GM19025 (cell line): ENCODE results near the gene COQ2.
A peak's percentile ranks its signal among the peaks of the same experiment; 100 is the strongest.
"Not testable (repeated sequence)": the region's sequence is repeated elsewhere in the genome, so short reads cannot be mapped to it uniquely, and the experiment has no call there.

Experiments used
- ATAC-seq: cut with Tn5 transposase; IDR thresholded peaks from one replicate; pipeline ENCODE4 v1.9.1; 2021; ENCODE audit warnings: mild to moderate bottlenecking, low read depth, moderate library complexity; ENCODE audit not compliant: unreplicated experiment

COQ2 gene

DNA sequence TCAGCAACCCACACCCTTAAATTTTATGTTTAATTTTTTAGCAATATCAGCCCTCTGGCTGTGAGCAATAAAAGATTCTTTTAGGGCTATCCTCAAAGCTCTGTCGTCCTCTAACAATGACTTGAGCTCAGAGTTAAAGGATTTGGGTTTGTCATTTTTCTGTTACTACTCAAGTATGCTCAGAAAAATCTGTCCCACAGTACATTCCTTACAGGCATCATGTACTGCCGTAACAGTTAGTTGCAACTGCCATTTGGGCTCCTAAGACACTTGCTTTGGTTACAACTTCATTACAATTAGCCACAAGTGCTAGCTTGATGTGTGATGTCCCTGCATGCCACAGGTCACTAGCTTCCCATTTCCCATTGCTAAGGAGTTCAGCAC is 33.2 kb downstream of the COQ2 start:
- no peak for ATAC-seq

DNA sequence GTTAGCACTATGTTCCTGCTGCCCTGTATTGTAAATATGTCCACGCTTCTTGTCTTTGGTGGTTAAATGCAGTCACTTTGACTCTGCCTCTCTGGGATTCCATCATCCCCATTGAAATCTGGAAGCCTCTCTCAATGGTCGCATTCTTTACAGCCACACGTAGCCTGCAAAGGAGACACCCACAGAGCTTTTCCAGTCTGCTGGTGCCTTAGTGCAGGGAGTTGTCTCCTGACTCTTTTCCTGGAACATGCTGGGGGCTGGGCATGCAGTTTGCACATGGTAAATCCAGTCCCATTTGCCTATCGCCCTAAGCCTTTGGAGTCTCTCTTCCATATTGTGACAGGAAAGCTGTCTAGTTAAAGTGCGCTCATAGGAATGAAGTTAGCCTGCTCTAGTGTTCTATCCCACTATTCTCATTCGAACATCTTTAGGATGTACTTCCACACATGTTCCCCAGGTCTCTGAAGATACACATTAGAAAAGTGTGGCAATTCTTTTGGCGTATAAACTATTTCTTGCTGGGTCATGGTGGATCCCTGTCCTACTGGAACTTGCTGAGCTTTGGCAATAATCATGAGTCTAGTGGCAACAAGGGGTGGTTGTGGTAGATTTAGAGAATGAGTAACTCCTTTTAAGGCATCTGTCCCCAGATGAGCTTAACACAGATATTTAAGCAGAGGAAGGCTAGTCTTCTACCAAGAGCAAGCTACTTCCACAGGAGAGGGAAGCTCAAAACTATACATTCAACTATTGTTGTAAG is 33.7 kb downstream of the COQ2 start:
- ATAC-seq, result no peak

DNA sequence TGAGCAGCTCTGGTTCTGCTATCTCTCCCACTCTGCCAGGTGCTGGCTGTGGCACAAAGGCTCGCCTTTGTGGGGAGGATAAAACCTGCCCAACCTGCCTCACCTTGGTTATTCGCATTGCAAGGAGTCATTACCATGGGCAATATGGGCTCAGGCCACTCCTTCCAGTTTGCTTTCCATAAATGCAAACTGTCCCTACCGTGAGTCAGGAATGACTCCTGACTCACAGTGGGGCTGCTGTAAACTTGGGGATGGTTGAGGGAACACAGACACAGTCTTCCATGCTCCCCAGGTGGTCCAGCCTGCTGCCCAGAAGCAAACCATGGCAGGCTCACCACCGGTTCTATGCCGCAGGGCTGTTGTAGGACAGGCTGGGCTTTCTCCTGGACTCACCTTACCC is 36.1 kb downstream of the COQ2 start:
- no peak for ATAC-seq

DNA sequence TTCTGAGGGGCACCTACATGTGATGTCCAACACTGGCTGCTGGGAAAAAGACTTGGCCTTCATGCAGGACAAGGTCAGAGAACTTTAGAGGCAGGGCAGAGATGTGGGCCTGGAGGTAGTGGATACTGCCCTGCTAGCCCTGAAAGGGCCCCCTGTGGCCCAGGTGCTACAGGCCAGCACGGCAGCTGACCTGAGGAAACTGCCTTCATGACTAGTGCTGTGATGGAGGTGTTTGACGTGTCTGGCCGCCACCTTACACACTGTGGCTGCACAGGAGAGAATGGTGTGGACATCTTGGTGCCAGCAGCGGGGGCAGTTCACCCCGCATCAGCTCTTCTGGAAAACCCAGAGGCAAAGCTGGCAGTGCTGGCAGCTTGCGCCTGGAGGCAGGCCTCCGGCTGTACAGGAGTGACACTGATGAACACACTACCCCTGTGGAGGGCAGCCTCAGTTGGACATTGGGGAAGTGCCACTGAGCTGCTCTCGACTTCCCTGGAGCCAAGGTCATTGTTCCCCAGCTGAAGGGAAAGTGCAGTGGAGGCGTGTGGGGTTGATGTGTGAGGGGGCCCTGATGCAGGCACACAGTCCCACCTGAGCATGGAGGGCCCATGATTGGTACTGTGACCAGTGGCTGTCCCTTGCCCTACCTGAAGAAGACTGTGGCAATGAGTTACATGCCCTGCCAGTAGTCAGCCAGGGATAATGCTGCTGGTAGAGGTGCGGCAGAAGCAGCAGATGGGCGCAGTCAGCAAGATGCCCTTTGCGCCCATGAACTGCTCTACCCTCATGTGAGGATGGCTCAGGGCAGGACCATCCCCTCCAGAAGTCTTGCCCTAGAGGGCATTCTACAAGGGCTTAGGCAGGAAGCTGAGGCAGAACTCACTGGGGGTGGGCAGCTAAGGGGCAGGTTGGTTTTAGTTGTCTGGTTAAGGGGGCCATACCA is 36.9 kb downstream of the COQ2 start:
- ATAC-seq, result no peak

DNA sequence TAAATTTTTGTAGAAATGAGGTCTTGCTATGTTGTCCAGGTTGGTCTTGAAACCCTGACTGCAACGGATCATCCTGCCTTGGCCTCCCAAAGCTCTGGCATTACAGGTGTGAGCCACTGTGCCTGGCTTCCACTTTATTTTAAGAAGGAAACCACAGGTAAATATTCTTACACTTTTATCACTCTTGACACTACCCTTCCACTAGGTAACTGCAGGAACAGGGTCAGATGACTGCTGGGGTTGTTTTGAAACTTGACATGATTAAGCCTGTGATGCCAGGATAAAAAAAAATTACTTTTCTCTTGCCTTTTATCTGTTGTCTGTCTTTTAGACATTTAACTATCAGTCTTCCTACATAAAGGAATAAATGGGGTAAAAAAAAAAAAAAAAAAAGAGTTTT is 43.5 kb downstream of the COQ2 start:
- no peak for ATAC-seq

DNA sequence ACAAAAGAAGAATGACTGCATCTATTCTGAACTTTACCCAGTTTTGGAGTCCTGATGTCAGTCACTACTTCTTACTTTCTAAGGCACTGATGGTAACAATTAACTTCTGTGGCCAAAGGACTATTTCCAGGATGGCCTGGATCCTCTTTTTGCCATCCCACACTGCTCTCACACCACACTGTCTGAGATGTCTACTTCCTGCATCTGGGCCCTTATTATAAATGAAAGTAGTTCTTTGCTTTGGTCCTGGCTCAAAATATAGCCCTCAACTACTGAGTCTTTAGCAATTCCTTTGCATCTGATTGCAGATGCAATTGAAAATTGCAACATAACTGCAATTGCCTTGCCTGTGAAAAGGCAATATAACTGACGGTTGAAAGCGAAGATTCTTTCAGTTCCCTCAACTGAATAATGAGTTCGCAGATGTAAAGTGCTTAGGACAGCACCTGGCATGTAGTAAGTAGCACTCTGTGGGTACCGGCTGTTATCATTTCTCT is 44.2 kb downstream of the COQ2 start:
- ATAC-seq, result peak; percentile 90

DNA sequence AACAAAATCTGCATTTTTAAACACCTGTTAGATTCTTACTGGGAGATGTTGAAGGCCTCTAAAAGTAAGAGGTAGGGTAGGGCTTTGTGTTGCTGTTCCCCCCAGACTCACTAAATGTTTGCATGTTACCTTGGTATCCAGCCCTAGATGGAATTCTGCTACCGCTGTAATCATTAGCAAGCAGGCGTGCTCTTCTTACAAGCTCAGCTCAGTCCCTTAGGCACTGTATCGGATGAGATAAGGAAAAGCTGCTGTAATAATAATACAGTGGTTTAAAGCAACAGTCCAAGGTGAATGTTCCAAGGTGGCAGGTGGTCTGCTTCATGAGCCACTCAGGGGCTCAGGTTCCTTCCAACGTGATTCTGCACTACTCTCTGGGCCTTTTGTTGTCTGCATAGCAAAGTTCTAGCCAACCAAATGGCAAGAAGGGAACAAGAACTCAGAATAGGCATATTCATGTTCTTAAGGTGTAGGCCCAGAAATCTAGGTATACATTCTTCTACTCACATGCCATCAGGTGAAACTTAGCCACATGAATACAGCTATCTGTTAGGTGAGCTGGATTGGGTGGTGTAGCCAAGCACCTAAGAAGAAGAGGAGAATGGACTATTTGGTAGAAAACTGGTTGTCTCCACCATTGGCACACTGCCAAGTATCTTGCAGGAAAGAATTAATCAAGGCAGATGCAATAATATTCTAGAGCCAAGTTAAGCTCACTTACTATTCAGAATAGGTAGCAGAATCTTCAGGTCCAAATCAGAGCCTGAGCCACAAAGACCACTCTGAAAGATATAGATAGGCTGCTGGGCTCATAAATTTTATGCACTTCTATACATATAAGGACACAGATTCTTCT is 46.0 kb downstream of the COQ2 start:
- no peak for ATAC-seq

DNA sequence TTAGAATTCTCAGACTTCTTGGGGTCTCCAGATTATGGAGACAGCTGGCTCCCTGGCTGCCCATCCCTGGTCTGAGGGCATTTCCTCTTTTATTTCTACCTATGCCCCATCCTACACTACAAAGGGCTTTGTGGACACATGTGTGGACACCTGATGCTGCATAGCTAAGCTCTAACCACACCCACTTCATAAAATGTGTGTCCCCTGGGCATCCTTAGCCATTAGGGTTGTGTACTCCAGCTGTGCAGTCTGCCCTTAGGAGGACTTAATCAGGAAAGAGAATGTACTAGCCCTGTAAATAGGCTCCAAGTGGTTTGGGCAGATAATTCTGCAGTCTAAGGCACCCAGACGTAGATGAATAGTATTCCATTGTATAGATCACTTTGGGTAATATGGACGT is 47.0 kb downstream of the COQ2 start:
- ATAC-seq, result no peak

DNA sequence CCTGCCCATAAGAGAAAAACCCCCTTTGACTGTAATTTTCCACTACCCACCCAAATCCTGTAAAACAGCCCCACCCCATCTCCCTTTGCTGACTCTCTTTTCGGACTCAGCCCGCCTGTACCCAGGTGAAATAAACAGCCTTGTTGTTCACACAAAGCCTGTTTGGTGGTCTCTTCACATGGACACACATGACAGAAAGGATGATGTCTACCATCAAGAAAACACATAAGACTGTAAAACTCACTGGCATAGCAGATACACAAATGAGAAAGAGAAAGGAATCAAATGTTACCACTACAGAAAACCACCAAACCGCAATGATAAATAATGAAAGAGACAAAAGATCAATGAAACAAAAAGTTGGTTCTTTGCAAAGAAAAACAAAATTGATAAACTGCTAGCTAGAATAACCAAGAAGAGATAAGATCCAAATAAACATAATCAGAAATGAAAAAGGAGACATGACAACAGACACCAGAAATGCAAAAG is 48.9 kb downstream of the COQ2 start:
- ATAC-seq, result not testable (repeated sequence)

DNA sequence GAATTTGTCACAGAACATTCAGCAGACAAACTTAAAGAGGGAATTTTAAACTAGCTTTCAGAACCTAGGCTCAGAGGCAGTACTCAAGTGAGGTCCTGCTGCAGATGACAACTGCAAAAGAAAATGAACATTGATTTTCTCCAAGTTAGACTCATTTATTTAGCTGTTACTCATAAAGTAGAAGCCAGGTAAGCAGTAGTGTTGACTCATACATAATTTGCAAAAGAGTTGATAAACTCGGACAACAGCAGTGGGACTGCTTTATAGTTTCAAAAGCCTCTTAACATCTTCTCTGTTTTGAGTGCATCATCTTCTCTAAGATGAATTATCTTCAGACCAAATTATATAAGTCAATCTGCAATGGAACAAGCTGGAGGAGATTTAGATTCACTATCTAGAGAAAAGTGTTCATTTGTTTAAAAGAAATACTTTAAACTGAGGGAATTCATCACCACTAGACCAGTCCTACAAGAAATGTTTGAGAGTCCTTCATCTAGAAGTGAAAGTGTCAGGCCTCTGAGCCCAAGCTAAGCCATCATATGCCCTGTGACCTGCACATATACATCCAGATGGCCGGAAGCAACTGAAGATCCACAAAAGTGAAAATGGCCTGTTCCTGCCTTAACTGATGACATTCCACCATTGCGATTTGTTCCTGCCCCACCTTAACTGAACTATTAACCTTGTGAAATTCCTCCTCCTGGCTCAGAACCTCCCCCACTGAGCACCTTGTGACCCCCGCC is 49.5 kb downstream of the COQ2 start:
- ATAC-seq, result no peak

DNA sequence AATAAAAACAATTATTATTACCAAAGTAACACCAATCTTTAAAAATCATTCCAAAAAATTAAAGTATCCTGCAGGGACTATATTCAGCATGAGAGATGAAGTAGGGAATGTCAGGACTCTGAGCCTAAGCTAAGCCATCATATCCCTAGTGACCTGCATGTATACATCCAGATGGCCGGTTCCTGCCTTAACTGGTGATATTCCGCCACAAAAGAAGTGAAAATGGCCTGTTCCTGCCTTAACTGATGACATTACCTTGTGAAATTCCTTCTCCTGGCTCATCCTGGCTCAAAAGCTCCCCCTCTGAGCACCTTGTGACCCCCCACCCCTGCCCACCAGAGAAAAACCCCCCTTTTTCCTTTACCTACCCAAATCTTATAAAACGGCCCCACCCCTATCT is 50.2 kb downstream of the COQ2 start:
- not testable (repeated sequence) for ATAC-seq

DNA sequence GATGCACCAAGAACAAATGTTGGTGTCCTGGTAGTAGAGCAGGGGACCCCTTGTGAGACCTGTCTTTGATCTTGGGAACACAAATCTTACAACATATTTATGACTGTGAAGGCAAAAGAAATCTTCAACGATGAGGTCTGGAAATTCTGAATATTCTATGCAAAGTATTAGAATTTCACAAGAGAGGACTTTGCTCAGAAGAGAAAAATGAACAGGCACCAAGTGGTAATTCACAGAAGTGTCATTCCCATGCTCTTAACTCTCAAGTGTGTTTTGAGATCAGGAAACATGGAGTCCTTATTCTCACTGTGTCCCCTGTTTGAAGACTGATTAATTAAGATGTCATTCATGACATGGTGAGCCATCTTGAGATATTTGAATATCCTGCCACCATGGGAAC is 52.5 kb downstream of the COQ2 start:
- no peak for ATAC-seq

DNA sequence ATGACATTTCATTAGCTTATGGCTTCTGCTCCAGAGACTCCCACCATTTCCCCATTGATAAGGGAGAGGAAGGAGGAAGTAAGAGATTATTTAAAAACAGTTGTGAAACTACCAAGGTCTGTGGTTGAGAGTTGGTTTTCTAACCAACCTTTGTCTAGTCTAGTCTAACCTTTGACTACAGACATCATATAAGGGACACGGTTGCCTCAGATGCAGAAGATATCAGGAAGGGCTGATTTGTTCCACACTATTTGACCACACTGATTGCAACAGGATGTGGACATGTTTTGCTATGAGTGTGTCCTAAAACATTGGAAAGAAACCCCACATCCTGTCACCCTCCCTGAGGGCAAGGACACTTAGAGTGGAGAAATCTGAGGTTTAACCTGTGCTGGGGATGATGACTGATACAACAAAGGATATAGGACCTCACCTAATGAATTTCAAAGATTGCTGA is 53.0 kb downstream of the COQ2 start:
- peak; percentile 60 for ATAC-seq

DNA sequence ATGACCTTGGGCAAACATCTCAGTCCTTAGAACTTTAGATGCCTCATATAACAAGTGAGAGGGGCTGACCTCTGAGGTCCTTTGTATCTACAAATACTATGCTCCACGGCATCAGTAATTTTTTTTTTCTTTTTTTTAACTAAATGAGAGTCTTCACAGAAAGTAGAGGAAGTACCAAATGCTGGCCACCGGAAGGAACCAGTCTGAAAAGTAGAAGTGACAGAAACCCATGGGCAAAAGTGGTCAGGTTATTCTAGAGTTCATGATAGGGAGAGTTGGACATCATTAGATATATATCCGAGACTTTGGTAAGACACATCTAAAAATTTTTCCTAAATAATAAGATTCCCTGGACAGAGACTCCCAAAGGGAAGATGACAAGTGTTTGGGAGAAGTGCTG is 53.7 kb downstream of the COQ2 start:
- ATAC-seq, result no peak

DNA sequence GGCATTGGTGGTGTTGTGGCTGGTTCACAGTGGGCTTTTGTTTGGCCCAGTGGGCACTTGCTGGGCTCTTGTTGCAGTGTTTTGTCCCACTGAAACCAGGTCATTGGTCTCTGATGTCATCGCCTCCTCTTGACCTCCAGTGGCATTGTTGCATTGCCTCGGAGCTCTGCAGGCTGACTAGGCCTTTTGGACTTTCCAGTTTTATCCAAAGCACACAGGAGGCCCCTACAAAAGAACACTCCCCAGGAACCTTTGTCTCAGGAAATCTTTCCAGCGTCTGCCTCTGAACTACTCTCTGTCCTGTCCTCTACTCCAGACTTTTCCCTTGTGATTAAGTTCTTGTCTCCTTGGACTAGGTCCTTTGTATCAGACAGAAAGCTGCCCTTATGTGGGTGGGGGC is 54.8 kb downstream of the COQ2 start:
- no peak for ATAC-seq

DNA sequence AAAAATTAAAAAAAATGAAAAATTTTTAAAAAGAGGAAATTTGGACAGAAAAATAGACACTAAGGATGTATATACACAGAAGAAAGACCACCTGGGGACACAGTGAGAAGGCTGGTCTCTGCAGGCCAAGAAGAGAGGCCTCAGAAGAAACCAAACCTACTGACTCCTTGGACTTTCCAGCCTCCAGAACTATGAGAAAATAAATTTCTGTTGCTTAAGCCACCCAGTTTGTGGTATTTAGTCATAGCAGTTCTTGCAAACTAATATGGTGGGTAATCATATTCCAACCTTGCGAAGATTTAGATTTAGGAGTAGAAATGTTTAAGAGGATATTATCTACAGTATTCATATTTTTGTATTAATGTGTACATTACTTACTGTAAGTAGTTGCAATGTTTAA is 56.4 kb downstream of the COQ2 start:
- no peak for ATAC-seq

DNA sequence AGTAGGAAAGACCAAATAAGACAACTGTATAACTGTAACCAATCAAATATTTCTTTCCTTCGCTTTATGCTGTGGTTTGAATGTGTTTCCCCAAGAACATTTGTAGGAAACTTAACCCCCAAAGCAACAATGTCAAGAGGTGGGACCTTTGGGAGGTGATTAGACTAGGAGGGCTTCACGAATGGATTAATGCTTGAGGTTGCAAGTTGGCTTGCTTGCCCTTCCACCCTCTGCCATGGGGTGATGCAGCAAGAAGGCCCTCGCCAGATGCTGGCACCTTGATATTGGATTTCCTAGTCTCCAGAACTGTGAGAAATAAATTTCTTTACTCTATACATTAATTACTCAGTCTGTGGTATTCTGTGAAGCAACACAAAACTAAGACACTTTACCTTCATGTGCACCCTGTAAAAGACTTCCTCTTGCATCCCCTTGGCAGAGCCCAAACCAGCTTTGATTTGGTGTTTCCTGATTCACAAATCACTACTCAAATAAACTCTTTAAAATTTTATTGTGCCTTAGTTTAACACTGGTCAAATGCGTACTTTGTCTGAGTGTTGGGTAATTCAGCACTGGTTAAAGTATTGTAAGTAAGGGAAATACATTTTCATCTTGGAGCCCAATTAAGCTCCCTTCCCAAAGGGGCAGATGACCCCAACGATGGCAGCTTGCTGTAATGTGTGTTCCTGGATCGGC is 59.9 kb downstream of the COQ2 start:
- no peak for ATAC-seq

DNA sequence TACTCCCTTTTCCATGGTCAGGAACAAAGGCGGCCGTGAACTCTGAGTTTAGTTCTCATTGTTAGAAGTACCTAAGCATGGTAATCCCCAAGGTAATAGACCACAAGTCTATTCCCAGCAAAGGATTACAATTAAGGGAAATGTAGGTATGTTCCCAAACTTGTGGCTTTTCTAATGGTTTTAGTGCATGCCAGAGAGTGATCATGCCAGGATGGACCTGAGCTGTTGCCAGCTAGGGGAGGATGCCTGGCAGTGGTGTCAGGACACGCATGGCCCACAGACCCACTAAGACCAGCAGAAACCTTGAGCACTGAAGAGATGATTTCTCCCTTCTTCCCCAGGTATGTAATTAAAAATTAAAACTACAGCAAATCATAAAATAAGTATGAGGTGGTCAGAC is 60.8 kb downstream of the COQ2 start:
- ATAC-seq, result no peak

DNA sequence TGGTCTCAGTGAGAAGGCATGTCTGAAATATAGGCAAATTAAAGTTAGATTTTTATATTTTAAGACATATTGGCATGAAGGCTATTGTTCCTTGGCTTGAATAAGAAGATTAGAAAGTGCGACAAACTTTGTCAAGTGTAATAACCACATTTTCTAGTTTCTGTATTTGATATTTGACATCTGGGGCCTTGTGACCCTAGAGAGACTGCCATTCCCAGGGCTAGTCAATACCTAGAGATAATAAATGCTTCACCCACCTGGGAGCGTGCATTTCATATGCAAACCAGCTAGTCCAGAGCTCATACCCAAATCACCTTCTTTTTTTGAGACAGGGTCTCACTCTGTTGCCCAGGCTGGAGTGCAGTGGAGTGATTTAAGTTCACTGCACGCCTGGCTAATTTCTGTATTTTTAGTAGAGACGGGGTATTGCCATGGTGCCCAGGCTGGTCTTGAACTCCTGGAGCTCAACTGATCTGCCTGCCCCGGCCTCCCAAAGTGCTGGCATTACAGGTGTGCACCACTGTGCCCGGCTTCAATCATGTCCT is 62.6 kb downstream of the COQ2 start:
- ATAC-seq, result peak; percentile 22
